ENCODE measurements around the gene PNPLA6. TPM values are rescaled to one million over a fixed set of nuclear protein-coding genes. Genes with fewer than 3 reads are reported as not detected.
"Not testable (repeated sequence)": the region's sequence is repeated elsewhere in the genome, so short reads cannot be mapped to it uniquely, and the experiment has no call there.

PNPLA6 gene
- polyA plus RNA-seq, 1 donor: 45.4 TPM

DNA sequence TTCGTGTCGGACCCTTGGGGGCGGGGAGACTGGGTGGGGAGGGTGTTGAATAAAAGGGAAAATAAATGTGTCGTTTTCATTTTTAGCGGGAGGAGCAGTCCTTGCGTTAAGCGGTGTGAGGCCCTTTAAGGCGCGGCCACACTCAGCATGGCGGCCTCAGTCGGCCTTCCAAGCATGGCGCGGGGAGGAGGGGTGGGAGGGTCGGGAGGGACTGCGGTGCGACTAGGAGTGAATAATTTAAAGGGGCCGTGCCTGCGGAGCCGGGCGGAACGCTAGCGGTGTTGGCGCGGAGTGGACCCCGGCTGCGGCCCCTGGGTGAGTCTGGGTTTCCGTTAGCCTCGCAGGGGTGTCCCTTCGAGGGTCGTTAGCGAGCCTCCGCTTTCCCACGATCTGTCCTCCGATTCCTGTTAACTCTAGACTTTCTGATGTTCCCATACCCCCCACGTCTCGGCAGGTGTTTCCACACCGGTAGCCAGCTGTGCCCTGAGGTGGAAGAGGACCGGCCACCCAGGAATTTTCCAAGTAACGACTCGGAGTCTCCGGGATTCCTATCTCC, 1.5 kb upstream of the PNPLA6 start:
- Histone ChIP-seq H3K9me3 (ENCODE audit: control insufficient read depth, low read depth, low read length) (no peaks in the 10 kb centered on the region), H3K4me1 (ENCODE audit: control insufficient read depth, insufficient read depth, low read length) (peaks cover 6% of the 10 kb centered on the region), H3K27me3 (ENCODE audit: control insufficient read depth, insufficient read depth, low read length) (no peaks in the 10 kb centered on the region), H3K27ac (ENCODE audit: low read length) (peak overlapping the region; percentile 95), H3K36me3 (ENCODE audit: control insufficient read depth, insufficient read depth, low read length) (peaks cover 33% of the 10 kb centered on the region), H3K4me3 (ENCODE audit: low read length) (peak overlapping the region; percentile 93)
- no CpG with 5 or more reads among the region's 41 CpGs for WGBS (ENCODE audit: insufficient coverage, low lambda C conversion rate)
- peak; percentile 86 to 89 for DNase-seq

DNA sequence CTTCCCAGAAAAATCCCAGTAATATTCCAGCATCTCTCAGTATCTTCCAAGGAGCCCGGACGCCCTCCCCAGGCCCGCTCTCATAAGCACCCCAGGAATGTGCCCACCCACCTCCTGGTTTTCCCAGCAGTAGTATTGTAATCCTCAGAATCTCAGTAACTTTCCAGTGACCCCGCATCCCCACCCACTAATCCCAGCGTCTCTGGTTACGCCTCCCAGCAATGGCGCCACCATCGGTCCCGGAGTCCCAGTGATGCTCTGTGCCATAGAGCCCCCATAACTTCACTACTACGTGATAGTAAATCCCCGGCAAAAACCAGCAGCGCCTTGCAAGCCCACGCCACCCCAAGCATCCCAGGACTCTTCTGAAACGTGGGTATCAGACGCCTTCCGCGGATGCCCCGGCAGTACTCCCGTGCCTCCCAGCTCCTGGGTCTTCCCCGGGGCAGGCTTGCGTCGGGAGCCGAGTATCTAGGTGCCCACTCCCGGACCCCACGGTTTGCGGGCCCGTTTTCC, 928 bp upstream of the PNPLA6 start:
- DNase-seq: peak; percentile 44 to 72
- peak overlapping the region; percentile 93 for H3K4me3 ChIP-seq (ENCODE audit: low read length)
- H3K27me3 ChIP-seq (ENCODE audit: control insufficient read depth, insufficient read depth, low read length): no peaks in the 10 kb centered on the region
- H3K9me3 ChIP-seq (ENCODE audit: control insufficient read depth, low read depth, low read length): no peaks in the 10 kb centered on the region
- peak overlapping the region; percentile 95 for H3K27ac ChIP-seq (ENCODE audit: low read length)
- WGBS (ENCODE audit: insufficient coverage, low lambda C conversion rate): no CpG with 5 or more reads among the region's 27 CpGs
- peaks cover 6% of the 10 kb centered on the region for H3K4me1 ChIP-seq (ENCODE audit: control insufficient read depth, insufficient read depth, low read length)
- H3K36me3 ChIP-seq (ENCODE audit: control insufficient read depth, insufficient read depth, low read length): peaks cover 27% of the 10 kb centered on the region

DNA sequence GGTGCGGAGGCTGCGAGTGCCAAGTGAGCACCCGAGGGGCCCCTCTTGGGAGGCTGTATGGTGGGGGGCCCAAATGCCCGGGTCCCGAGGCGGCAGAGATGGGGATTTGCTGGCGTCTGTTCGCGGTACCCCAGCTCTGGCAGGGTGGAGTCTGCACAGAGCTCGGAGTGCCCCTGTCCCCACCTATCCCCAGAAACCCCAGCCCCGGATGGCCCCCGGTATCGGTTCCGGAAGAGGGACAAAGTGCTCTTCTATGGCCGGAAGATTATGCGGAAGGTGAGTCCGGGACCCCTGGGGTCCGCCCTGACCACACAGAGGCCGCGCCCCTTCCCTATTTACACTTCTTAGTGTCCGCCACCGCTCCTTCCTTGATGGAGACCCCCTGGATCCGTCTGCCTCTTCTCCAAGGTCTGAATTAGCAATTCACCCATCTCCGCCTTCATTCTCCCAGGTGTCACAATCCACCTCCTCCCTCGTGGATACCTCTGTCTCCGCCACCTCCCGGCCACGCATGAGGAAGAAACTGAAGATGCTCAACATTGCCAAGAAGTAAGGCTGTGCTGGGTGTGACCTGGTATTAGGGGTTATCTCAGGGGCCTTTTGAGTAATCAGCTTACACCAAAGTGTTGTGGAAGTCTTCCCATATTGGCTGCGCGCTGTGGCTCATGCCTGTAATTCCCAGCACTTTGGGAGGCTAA, 630 bp downstream of the PNPLA6 start:
- peak in 1 of 2 donors; percentile 44 for DNase-seq
- no CpG with 5 or more reads among the region's 30 CpGs for WGBS (ENCODE audit: insufficient coverage, low lambda C conversion rate)
- Histone ChIP-seq H3K4me1 (ENCODE audit: control insufficient read depth, insufficient read depth, low read length) (peaks cover 6% of the 10 kb centered on the region), H3K27ac (ENCODE audit: low read length) (peak overlapping the region; percentile 95), H3K9me3 (ENCODE audit: control insufficient read depth, low read depth, low read length) (no peaks in the 10 kb centered on the region), H3K27me3 (ENCODE audit: control insufficient read depth, insufficient read depth, low read length) (no peaks in the 10 kb centered on the region), H3K4me3 (ENCODE audit: low read length) (peak overlapping the region; percentile 93), H3K36me3 (ENCODE audit: control insufficient read depth, insufficient read depth, low read length) (peaks cover 30% of the 10 kb centered on the region)

DNA sequence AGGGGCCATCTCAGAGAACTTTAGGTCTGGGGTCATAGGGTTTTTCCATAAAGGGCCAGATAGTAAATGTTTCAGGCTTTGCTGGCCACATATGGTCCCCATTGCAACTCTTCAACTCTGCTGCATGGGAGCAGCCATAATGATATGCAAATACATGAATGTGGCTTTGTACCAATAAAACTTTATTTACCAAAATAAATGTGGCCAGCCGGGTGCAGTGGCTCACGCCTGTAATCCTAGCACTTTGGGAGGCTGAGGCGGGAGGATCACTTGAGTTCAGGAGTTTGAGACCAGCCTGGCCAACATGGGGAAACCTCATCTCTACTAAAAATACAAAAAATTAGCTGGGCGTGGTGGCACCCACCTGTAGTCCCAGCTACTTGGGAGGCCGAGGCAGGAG, 3.5 kb downstream of the PNPLA6 start:
- H3K27me3 ChIP-seq (ENCODE audit: control insufficient read depth, insufficient read depth, low read length); H3K4me1 ChIP-seq (ENCODE audit: control insufficient read depth, insufficient read depth, low read length); H3K4me3 ChIP-seq (ENCODE audit: low read length); H3K27ac ChIP-seq (ENCODE audit: low read length); H3K9me3 ChIP-seq (ENCODE audit: control insufficient read depth, low read depth, low read length); DNase-seq: not testable (repeated sequence)
- H3K36me3 ChIP-seq (ENCODE audit: control insufficient read depth, insufficient read depth, low read length): peaks cover 50% of the 10 kb centered on the region
- WGBS (ENCODE audit: insufficient coverage, low lambda C conversion rate): 90% methylated on average over 2 of the region's 5 CpGs

DNA sequence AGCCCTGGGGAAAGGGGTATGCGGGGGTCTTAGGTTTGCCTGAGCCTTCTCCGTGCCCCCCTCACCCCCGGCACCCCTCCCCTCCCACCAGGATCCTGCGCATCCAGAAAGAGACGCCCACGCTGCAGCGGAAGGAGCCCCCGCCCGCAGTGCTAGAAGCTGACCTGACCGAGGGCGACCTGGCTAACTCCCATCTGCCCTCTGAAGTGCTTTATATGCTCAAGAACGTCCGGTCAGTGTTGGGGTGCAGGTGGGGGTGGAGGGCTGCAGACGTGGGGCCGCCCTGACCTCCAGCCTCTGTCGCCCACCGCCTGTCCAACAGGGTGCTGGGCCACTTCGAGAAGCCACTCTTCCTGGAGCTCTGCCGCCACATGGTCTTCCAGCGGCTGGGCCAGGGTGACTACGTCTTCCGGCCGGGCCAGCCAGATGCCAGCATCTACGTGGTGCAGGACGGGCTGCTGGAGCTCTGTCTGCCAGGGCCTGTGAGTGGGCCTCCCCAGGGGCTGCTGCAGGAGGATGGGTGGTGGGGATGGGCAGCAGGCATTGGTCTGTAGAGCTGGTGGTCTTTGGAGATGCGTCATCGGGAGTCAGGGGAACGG, 4.4 kb downstream of the PNPLA6 start:
- Histone ChIP-seq H3K4me3 (ENCODE audit: low read length) (no peak overlapping the region), H3K9me3 (ENCODE audit: control insufficient read depth, low read depth, low read length) (no peaks in the 10 kb centered on the region), H3K36me3 (ENCODE audit: control insufficient read depth, insufficient read depth, low read length) (peaks cover 52% of the 10 kb centered on the region), H3K27ac (ENCODE audit: low read length) (no peak overlapping the region), H3K27me3 (ENCODE audit: control insufficient read depth, insufficient read depth, low read length) (no peaks in the 10 kb centered on the region), H3K4me1 (ENCODE audit: control insufficient read depth, insufficient read depth, low read length) (no peaks in the 10 kb centered on the region)
- 100% methylated on average over 1 of the region's 28 CpGs for WGBS (ENCODE audit: insufficient coverage, low lambda C conversion rate)
- no peak for DNase-seq

DNA sequence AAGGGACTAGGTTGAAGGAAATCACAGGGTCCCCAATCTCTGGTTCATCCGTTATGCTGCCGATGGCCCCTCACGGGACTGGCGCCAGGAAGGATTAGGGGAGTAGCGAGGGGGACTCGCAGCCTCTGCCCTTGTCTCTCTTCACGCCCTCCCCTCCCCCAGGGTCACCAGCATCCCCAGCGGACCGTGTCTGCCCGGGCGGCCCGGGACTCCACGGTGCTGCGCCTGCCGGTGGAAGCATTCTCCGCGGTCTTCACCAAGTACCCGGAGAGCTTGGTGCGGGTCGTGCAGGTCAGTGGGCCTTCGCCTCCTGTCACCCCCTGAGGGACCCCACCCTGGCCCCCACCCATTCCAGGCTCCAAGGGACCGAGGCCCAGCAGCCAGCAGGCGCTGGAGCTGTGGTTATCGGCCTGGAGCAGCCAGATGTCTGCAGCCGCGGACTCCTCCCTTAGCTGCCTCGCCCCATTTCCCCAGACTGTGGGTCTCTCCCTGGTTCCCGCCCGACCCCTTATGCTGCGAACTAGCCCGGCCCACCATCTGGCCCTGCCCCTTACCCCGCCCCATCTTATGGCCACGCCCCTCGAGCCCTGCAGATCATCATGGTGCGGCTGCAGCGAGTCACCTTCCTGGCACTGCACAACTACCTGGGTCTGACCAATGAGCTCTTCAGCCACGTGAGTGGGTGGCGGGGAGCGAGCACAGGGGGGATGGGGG, 5.4 kb downstream of the PNPLA6 start:
- H3K9me3 ChIP-seq (ENCODE audit: control insufficient read depth, low read depth, low read length): no peaks in the 10 kb centered on the region
- H3K36me3 ChIP-seq (ENCODE audit: control insufficient read depth, insufficient read depth, low read length): peaks cover 56% of the 10 kb centered on the region
- WGBS (ENCODE audit: insufficient coverage, low lambda C conversion rate): no CpG with 5 or more reads among the region's 39 CpGs
- H3K4me3 ChIP-seq (ENCODE audit: low read length): no peak overlapping the region
- DNase-seq: no peak
- H3K4me1 ChIP-seq (ENCODE audit: control insufficient read depth, insufficient read depth, low read length): no peaks in the 10 kb centered on the region
- no peaks in the 10 kb centered on the region for H3K27me3 ChIP-seq (ENCODE audit: control insufficient read depth, insufficient read depth, low read length)
- H3K27ac ChIP-seq (ENCODE audit: low read length): no peak overlapping the region

DNA sequence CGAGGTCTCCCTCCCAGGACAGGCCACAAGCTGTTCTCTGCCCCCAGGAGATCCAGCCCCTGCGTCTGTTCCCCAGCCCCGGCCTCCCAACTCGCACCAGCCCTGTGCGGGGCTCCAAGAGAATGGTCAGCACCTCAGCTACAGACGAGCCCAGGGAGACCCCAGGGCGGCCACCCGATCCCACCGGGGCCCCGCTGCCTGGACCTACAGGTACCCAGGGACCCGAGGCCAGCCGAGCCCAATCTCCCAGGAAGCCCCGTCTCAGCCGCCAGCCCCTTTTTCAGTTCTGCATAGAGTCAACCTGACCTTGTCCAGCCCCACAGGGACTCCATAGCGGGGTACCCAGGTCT, 5.9 kb downstream of the PNPLA6 start:
- no peaks in the 10 kb centered on the region for H3K9me3 ChIP-seq (ENCODE audit: control insufficient read depth, low read depth, low read length)
- H3K27me3 ChIP-seq (ENCODE audit: control insufficient read depth, insufficient read depth, low read length): no peaks in the 10 kb centered on the region
- H3K36me3 ChIP-seq (ENCODE audit: control insufficient read depth, insufficient read depth, low read length): peaks cover 56% of the 10 kb centered on the region
- no peaks in the 10 kb centered on the region for H3K4me1 ChIP-seq (ENCODE audit: control insufficient read depth, insufficient read depth, low read length)
- WGBS (ENCODE audit: insufficient coverage, low lambda C conversion rate): no CpG with 5 or more reads among the region's 15 CpGs
- H3K4me3 ChIP-seq (ENCODE audit: low read length): no peak overlapping the region
- DNase-seq: no peak
- H3K27ac ChIP-seq (ENCODE audit: low read length): no peak overlapping the region

DNA sequence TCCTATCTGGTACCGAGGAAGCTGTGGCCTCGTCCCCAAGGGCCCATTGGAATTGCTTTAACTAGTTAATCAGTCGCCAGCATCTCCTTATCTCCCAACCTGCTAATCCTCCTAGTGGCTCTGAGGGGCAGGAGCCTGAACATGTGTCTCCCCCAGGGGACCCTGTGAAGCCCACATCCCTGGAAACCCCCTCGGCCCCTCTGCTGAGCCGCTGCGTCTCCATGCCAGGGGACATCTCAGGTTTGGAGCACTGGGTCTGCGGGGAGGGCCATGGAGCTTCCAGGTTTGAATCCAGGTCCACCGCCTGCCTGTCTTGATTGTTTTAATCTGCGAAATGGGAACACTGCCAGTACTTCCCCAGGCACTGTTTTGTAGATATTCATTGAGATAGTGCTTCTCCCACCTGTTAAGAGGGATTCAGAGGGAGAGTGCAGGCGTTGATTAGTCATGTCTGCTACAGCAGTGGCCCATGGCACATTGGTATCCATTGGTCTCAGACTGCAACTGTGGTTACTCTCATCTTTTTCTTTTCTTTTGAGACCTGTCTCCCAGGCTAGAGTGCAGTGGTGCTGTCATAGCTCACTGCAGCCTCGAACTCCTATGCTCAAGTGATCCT, 6.4 kb downstream of the PNPLA6 start:
- H3K4me1 ChIP-seq (ENCODE audit: control insufficient read depth, insufficient read depth, low read length): no peaks in the 10 kb centered on the region
- DNase-seq: no peak
- no peak overlapping the region for H3K27ac ChIP-seq (ENCODE audit: low read length)
- H3K36me3 ChIP-seq (ENCODE audit: control insufficient read depth, insufficient read depth, low read length): peaks cover 54% of the 10 kb centered on the region
- WGBS (ENCODE audit: insufficient coverage, low lambda C conversion rate): no CpG with 5 or more reads among the region's 11 CpGs
- H3K27me3 ChIP-seq (ENCODE audit: control insufficient read depth, insufficient read depth, low read length): no peaks in the 10 kb centered on the region
- H3K4me3 ChIP-seq (ENCODE audit: low read length): no peak overlapping the region
- no peaks in the 10 kb centered on the region for H3K9me3 ChIP-seq (ENCODE audit: control insufficient read depth, low read depth, low read length)

DNA sequence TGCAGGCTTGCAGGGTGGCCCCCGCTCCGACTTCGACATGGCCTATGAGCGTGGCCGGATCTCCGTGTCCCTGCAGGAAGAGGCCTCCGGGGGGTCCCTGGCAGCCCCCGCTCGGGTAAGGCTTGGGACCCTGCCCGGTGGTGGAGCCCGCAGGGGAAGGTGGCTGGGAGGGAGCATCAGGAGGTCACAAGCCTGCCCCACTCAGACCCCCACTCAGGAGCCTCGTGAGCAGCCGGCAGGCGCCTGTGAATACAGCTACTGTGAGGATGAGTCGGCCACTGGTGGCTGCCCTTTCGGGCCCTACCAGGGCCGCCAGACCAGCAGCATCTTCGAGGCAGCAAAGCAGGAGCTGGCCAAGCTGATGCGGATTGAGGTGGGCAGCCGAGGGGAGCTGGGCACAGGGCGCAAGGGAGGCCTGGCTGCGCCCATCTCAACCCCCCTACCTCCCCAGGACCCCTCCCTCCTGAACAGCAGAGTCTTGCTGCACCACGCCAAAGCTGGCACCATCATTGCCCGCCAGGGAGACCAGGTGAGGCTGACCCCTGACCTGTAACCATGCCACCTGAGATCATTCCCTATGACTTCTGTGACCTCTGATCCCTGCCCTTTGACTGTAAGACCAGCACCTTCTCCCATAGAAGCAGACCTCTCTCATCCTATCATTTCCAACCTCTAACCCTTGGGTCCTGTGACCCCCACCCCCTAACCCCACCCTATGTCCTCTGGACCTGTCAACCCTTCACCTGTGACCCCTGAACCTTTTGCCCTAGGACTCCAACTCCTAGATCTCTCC, 7.2 kb downstream of the PNPLA6 start:
- H3K36me3 ChIP-seq (ENCODE audit: control insufficient read depth, insufficient read depth, low read length): peaks cover 50% of the 10 kb centered on the region

More for the DNA sequence above, 7.2 kb downstream of the PNPLA6 start:
- Histone ChIP-seq H3K4me1 (ENCODE audit: control insufficient read depth, insufficient read depth, low read length) (no peaks in the 10 kb centered on the region), H3K27me3 (ENCODE audit: control insufficient read depth, insufficient read depth, low read length) (no peaks in the 10 kb centered on the region), H3K4me3 (ENCODE audit: low read length) (no peak overlapping the region), H3K9me3 (ENCODE audit: control insufficient read depth, low read depth, low read length) (no peaks in the 10 kb centered on the region), H3K27ac (ENCODE audit: low read length) (no peak overlapping the region)
- no peak for DNase-seq
- WGBS (ENCODE audit: insufficient coverage, low lambda C conversion rate): no CpG with 5 or more reads among the region's 24 CpGs
